IMR-90 (cell line): Measurements from ENCODE around the gene GCSAM. TPM values are rescaled to one million over a fixed set of nuclear protein-coding genes. Genes with fewer than 3 reads are reported as not detected.
A peak's percentile ranks its signal among the peaks of the same experiment; 100 is the strongest.

Experiments used
- ATAC-seq: fragments of 200-7000 bp; cut with Tn5 transposase; 2 replicates; pipeline ENCODE4 v1.9.1; 2020; ENCODE audit warnings: low read depth, mild to moderate bottlenecking, moderate library complexity
- BruUV-seq: library from RNA; stranded (reverse); fragments of 400-500 nt; replicated peaks from 2 replicates; lab custom pipeline; 2021; lab: Mats Ljungman, UMichigan
- CTCF ChIA-PET: fragments of 300-600 bp; formaldehyde crosslinking; extraction: SDS; loops from one replicate; lab custom pipeline; 2021; ENCODE audit warnings: antibody characterized with exemption; lab: Yijun Ruan, JAX
- POLR2A ChIA-PET: fragments of 300-600 bp; sonication (Branson Sonifier 250); formaldehyde crosslinking; loops from one replicate; lab custom pipeline; 2022; ENCODE audit warnings: antibody characterized with exemption; ENCODE audit not compliant: unreplicated experiment; lab: Charles Lee
- DNase-seq: peaks from one replicate; pipeline ENCODE4 v3.0.0; 2013
- H2AFZ ChIP-seq: replicated peaks from 2 replicates; pipeline ENCODE3; 2013; ENCODE audit warnings: low read length, mild to moderate bottlenecking; ENCODE audit not compliant: poor library complexity
- H2AK5ac ChIP-seq: 2 replicates; pipeline ENCODE4 v1.6.1; 2013; ENCODE audit warnings: low read depth, low read length, inconsistent platforms
- H2AK9ac ChIP-seq: replicated peaks from 2 replicates; pipeline ENCODE3; 2013; ENCODE audit warnings: mild to moderate bottlenecking, low read depth, low read length, moderate library complexity; ENCODE audit not compliant: poor library complexity
- H2BK120ac ChIP-seq: 2 replicates; pipeline ENCODE4 v1.6.1; 2013; ENCODE audit warnings: low read depth, low read length, inconsistent platforms
- H2BK15ac ChIP-seq: 3 replicates; pipeline ENCODE4 v1.6.1; 2013; ENCODE audit warnings: low read depth, low read length, inconsistent platforms
- H2BK20ac ChIP-seq: 2 replicates; pipeline ENCODE4 v1.6.1; 2013; ENCODE audit warnings: low read depth, mild to moderate bottlenecking, inconsistent platforms, low read length, moderate library complexity
- H2BK5ac ChIP-seq: 2 replicates; pipeline ENCODE4 v1.6.1; 2013; ENCODE audit warnings: mild to moderate bottlenecking, low read depth, low read length, inconsistent platforms; ENCODE audit not compliant: poor library complexity, severe bottlenecking
- H3K14ac ChIP-seq: replicated peaks from 2 replicates; pipeline ENCODE4 v1.6.1; 2013; ENCODE audit warnings: low read depth, low read length, inconsistent platforms
- H3K18ac ChIP-seq: 2 replicates; pipeline ENCODE4 v1.6.1; 2013; ENCODE audit warnings: low read depth, low read length, control low read depth
- H3K23ac ChIP-seq: 2 replicates; pipeline ENCODE4 v1.6.1; 2013; ENCODE audit warnings: low read depth, low read length, inconsistent platforms
- H3K27ac ChIP-seq: 2 replicates; pipeline ENCODE4 v1.5.1; 2013; ENCODE audit warnings: mild to moderate bottlenecking, control low read depth, low read length; ENCODE audit not compliant: insufficient read depth
- H3K27me3 ChIP-seq: 2 replicates; pipeline ENCODE4 v1.6.1; 2013; ENCODE audit warnings: low read length; ENCODE audit not compliant: control insufficient read depth, insufficient read depth
- H3K36me3 ChIP-seq: 2 replicates; pipeline ENCODE4 v1.6.1; 2013; ENCODE audit warnings: low read length, mixed read lengths; ENCODE audit not compliant: control insufficient read depth, insufficient read depth
- H3K4ac ChIP-seq: 2 replicates; pipeline ENCODE4 v1.6.1; 2013; ENCODE audit warnings: low read depth, low read length, inconsistent platforms
- H3K4me1 ChIP-seq: 2 replicates; pipeline ENCODE4 v1.6.1; 2013; ENCODE audit warnings: low read length, mixed read lengths; ENCODE audit not compliant: control insufficient read depth, insufficient read depth
- H3K4me2 ChIP-seq: 2 replicates; pipeline ENCODE4 v1.6.1; 2013; ENCODE audit warnings: low read depth, mild to moderate bottlenecking, control low read depth, low read length, moderate library complexity
- H3K4me3 ChIP-seq: 2 replicates; pipeline ENCODE4 v1.5.1; 2013; ENCODE audit warnings: low read depth, mild to moderate bottlenecking, control low read depth, low read length, moderate library complexity; ENCODE audit not compliant: insufficient read depth
- H3K56ac ChIP-seq: 2 replicates; pipeline ENCODE4 v1.6.1; 2013; ENCODE audit warnings: low read length, inconsistent platforms; ENCODE audit not compliant: insufficient read depth; ENCODE audit errors: extremely low read depth
- H3K79me1 ChIP-seq, 2 experiments: 2 replicates each; pipeline ENCODE4 v1.6.1; 2013; ENCODE audit warnings: low read length in 2 of 2, inconsistent platforms in 1 of 2, low read depth in 1 of 2
- H3K9ac ChIP-seq: 2 replicates; pipeline ENCODE4 v1.6.1; 2013; ENCODE audit warnings: low read depth, low read length, control low read depth
- H3K9me1 ChIP-seq: 2 replicates; pipeline ENCODE4 v1.6.1; 2013; ENCODE audit warnings: low read length, inconsistent platforms; ENCODE audit not compliant: insufficient read depth
- H3K9me3 ChIP-seq: 2 replicates; pipeline ENCODE4 v1.6.1; 2013; ENCODE audit warnings: low read length; ENCODE audit not compliant: control insufficient read depth, insufficient read depth
- H4K20me1 ChIP-seq: 2 replicates; pipeline ENCODE4 v1.6.1; 2013; ENCODE audit warnings: low read length, inconsistent platforms; ENCODE audit not compliant: insufficient read depth
- H4K5ac ChIP-seq: 2 replicates; pipeline ENCODE4 v1.6.1; 2013; ENCODE audit warnings: mild to moderate bottlenecking, low read depth, low read length, control low read depth
- H4K8ac ChIP-seq, 2 experiments: 2 replicates each; pipeline ENCODE4 v1.6.1; 2013; ENCODE audit warnings: low read depth in 2 of 2, low read length in 2 of 2, control low read depth in 1 of 2, inconsistent platforms in 1 of 2
- H4K91ac ChIP-seq: 2 replicates; pipeline ENCODE4 v1.6.1; 2013; ENCODE audit warnings: low read depth, low read length, inconsistent platforms; ENCODE audit not compliant: insufficient read depth
- BHLHE40 ChIP-seq: fragments of 150-350 bp; IDR thresholded peaks from 2 replicates; pipeline ENCODE4 v1.6.1; 2016; ENCODE audit warnings: mild to moderate bottlenecking, low read depth, low read length
- CEBPB ChIP-seq: IDR thresholded peaks from 2 replicates; pipeline ENCODE4 v1.6.1; 2012; ENCODE audit warnings: low read depth, low read length, improper control_type of control experiment
- CHD1 ChIP-seq: IDR thresholded peaks from 2 replicates; pipeline ENCODE4 v1.6.1; 2012; ENCODE audit warnings: low read depth, low read length, improper control_type of control experiment
- FOS ChIP-seq: fragments of 150-350 bp; IDR thresholded peaks from 2 replicates; pipeline ENCODE4 v1.6.1; 2016; ENCODE audit warnings: low read depth, low read length
- MXI1 ChIP-seq: IDR thresholded peaks from 2 replicates; pipeline ENCODE4 v1.6.1; 2012; ENCODE audit warnings: low read depth, mild to moderate bottlenecking, low read length, moderate library complexity, borderline replicate concordance
- NFE2L2 ChIP-seq: fragments of 150-350 bp; IDR thresholded peaks from 2 replicates; pipeline ENCODE4 v1.6.1; 2016; ENCODE audit warnings: low read depth, mild to moderate bottlenecking, low read length
- RAD21 ChIP-seq: IDR thresholded peaks from 2 replicates; pipeline ENCODE4 v1.6.1; 2012; ENCODE audit warnings: low read length, improper control_type of control experiment
- WGBS, 2 experiments: methylation state at CpG; one replicate each; pipeline versions ENCODE4 v1.1.5 to v1.1.7; 2013; ENCODE audit warnings: missing lambda C conversion rate in 2 of 2; ENCODE audit not compliant: insufficient read length in 1 of 2; ENCODE audit errors: extremely low coverage in 2 of 2; 5-methylcytosine and 5-hydroxymethylcytosine counted together
- dilution Hi-C: fragments of 300-500 bp; cut with HindIII; formaldehyde crosslinking; loops from one replicate; pipeline ENCODE4 v1.14.3; 2018; ENCODE audit warnings: low sequenced_read_pairs; ENCODE audit not compliant: unreplicated experiment
- in situ Hi-C: fragments of 300-500 bp; cut with MboI; formaldehyde crosslinking; loops from 3 replicates; pipeline ENCODE4 v1.14.3; 2019; ENCODE audit warnings: low sequenced_read_pairs, inconsistent platforms, mixed read lengths
- intact Hi-C: fragments of 100-400 bp; cut with micrococcal nuclease; formaldehyde crosslinking; loops from 2 replicates; pipeline ENCODE4 v1.10.0; 2022
- polyA plus RNA-seq, 3 experiments: library from polyadenylated mRNA; depleted of rRNA; stranded (reverse); fragments of >200 nt; gene quantifications; 2 replicates each; pipeline ENCODE4 v1.2.3, GENCODE V29; 2012; ENCODE audit warnings: low replicate concordance in 1 of 3
- total RNA-seq: library from RNA; depleted of rRNA; stranded (reverse); fragments of >200 nt; gene quantifications from 2 replicates; pipeline ENCODE4 v1.2.3, GENCODE V29; 2012

The GCSAM gene
- total and polyA plus RNA-seq, 2 of the 4 experiments (the other 2 are of a cell fraction): not detected

GRCh38 chr3:112128843-112129727, 4.0 kb downstream of the GCSAM start:
- Histone ChIP-seq H4K5ac (no peak overlapping the region), H3K79me1 (no peaks in the 10 kb centered on the region), H3K23ac (no peak overlapping the region), H2AK9ac (no peak overlapping the region), H4K91ac (no peak overlapping the region), H4K8ac (no peak overlapping the region), H2BK5ac (no peak overlapping the region), H4K20me1 (no peaks in the 10 kb centered on the region), H3K56ac (no peak overlapping the region), H2BK15ac (no peak overlapping the region), H3K27ac (no peak overlapping the region), H3K9ac (no peak overlapping the region), H3K14ac (no peak overlapping the region), H2BK20ac (no peak overlapping the region), H3K4ac (no peak overlapping the region), H2AK5ac (no peak overlapping the region), H3K4me2 (no peak overlapping the region), H3K18ac (no peak overlapping the region), H2AFZ (no peak overlapping the region), H3K36me3 (no peaks in the 10 kb centered on the region; the same call in 1 of the 2 replicates), H3K9me3 (no peaks in the 10 kb centered on the region), H3K9me1 (peaks cover 3% of the 10 kb centered on the region; the same call in 1 of the 2 replicates), H3K4me3 (no peak overlapping the region), H3K27me3 (no peaks in the 10 kb centered on the region), H2BK120ac (no peak overlapping the region), H3K4me1 (peaks cover 4% of the 10 kb centered on the region; the same call in 1 of the 2 replicates)
- intact Hi-C loops (no loop called here), dilution Hi-C loops (no loop called here), in situ Hi-C loops (loop anchor here (25.0 kb wide), 1 partner anchor 383 kb away; no protein-coding TSS in a partner anchor)
- DNase-seq (peak; percentile 75), ATAC-seq (peak; percentile 57)
- CTCF ChIA-PET: interaction anchor here (1.4 to 2.2 kb wide), 2 partner anchors 8 to 17 kb away, joined by 3 to 5 read pairs; no protein-coding TSS in a partner anchor
- no TSS peak for BruUV-seq
- POLR2A ChIA-PET: interaction anchor here (1.0 kb wide), 1 partner anchor 22 kb away, joined by 3 read pairs; no protein-coding TSS in a partner anchor
- 50% methylated on average over 1 of the region's 7 CpGs; no CpG with 5 or more reads in 1 of the 2 experiments for WGBS, 2 experiments
- TF ChIP-seq RAD21: no peak
- no peak for TF ChIP-seq FOS
- no peak for TF ChIP-seq CHD1
- peak; percentile 22; the same call in 1 of the 2 replicates for TF ChIP-seq CEBPB
- TF ChIP-seq MXI1: no peak
- no peak for TF ChIP-seq NFE2L2
- 0 out of 2 replicates have a peak, but pooled peaks have one; percentile 7 for TF ChIP-seq BHLHE40
